K562 (cell line): ENCODE measurements around the gene KCTD4. TPM values are rescaled to one million over a fixed set of nuclear protein-coding genes. Genes with fewer than 3 reads are reported as not detected.

Source experiments
- ATAC-seq: fragments of 200-7000 bp; cut with Tn5 transposase; 3 replicates; pipeline ENCODE4 v1.9.1; 2020; ENCODE audit warnings: moderate library complexity
- BruUV-seq: library from RNA; stranded (reverse); fragments of 400-500 nt; replicated peaks from 2 replicates; lab custom pipeline; 2021; lab: Mats Ljungman, UMichigan
- CTCF ChIA-PET: fragments of 300-600 bp; formaldehyde crosslinking; extraction: SDS; loops from one replicate; lab custom pipeline; 2021; ENCODE audit warnings: low intra/inter-chr PET ratio; lab: Yijun Ruan, JAX
- POLR2A ChIA-PET: fragments of 300-600, 350-650 bp; sonication (Branson Sonifier 250); formaldehyde crosslinking; extraction: SDS; loops from one replicate; lab custom pipeline; 2021; ENCODE audit warnings: antibody characterized with exemption, inconsistent platforms; lab: Yijun Ruan, JAX
- DNase-seq, 4 experiments: peaks; one replicate each; pipeline versions ENCODE4 v3.0.0 to v3.0.0-alpha.2; 2011 to 2018; ENCODE audit warnings: low spot score in 3 of 4, mixed read lengths in 3 of 4; ENCODE audit errors: extremely low read depth in 1 of 4
- FAIRE-seq: peaks from 2 replicates; lab custom pipeline; 2011; peaks lifted over from hg19 to GRCh38; lab: Jason Lieb, UNC
- H2AFZ ChIP-seq: 2 replicates; pipeline ENCODE4 v1.6.0; 2011; ENCODE audit warnings: low read depth, low read length, control low read depth, inconsistent platforms
- H3K27ac ChIP-seq: fragments of 200-600 bp; 3 replicates; pipeline ENCODE4 v1.8.0; 2011; ENCODE audit warnings: low read depth, mild to moderate bottlenecking, control low read depth, inconsistent platforms, low read length, moderate library complexity, mixed read lengths; ENCODE audit errors: extremely low read depth
- H3K27me3 ChIP-seq, 2 experiments: fragments of 300-600 bp in 1 of 2; 2 replicates in 1 of 2; 3 replicates in 1 of 2; pipeline versions ENCODE4 v1.6.0 to v1.8.0; 2011; ENCODE audit warnings: inconsistent platforms in 2 of 2, low read length in 2 of 2, mild to moderate bottlenecking in 1 of 2, mixed read lengths in 1 of 2, moderate library complexity in 1 of 2; ENCODE audit not compliant: control insufficient read depth in 2 of 2, insufficient read depth in 2 of 2
- H3K36me3 ChIP-seq: fragments of 300-600 bp; 3 replicates; pipeline ENCODE4 v1.8.0; 2011; ENCODE audit warnings: mild to moderate bottlenecking, low read length, inconsistent platforms; ENCODE audit not compliant: control insufficient read depth, insufficient read depth
- H3K4me1 ChIP-seq, 2 experiments: fragments of 200-600 bp in 1 of 2; replicated peaks in 1 of 2; 2 replicates in 1 of 2; 3 replicates in 1 of 2; pipeline versions ENCODE4 v1.5.1 to v1.8.0; 2011; ENCODE audit warnings: inconsistent platforms in 2 of 2, low read length in 2 of 2, mild to moderate bottlenecking in 1 of 2, mixed read lengths in 1 of 2, moderate library complexity in 1 of 2; ENCODE audit not compliant: control insufficient read depth in 2 of 2, insufficient read depth in 2 of 2
- H3K4me2 ChIP-seq: 2 replicates; pipeline ENCODE4 v1.6.1; 2011; ENCODE audit warnings: low read length, control low read depth, inconsistent platforms, mixed read lengths; ENCODE audit not compliant: insufficient read depth
- H3K4me3 ChIP-seq: fragments of 200-600 bp; sonication (generic), shearing (Covaris generic); 2 replicates; pipeline ENCODE4 v1.5.1; 2016; ENCODE audit warnings: control low read depth, inconsistent platforms
- H3K79me2 ChIP-seq: fragments of 200-600 bp; 3 replicates; pipeline ENCODE4 v1.8.0; 2011; ENCODE audit warnings: low read length, inconsistent platforms; ENCODE audit not compliant: control insufficient read depth, insufficient read depth
- H3K9ac ChIP-seq, 2 experiments: 2 replicates each; pipeline versions ENCODE4 v1.6.0 to v1.6.1; 2011; ENCODE audit warnings: low read depth in 2 of 2, low read length in 2 of 2, control low read depth in 1 of 2, inconsistent platforms in 1 of 2, mild to moderate bottlenecking in 1 of 2, mixed read lengths in 1 of 2; ENCODE audit not compliant: insufficient read depth in 1 of 2
- H3K9me1 ChIP-seq: one replicate; pipeline ENCODE4 v1.6.0; 2011; ENCODE audit warnings: inconsistent platforms, mild to moderate bottlenecking, low read length, moderate library complexity; ENCODE audit not compliant: control insufficient read depth, insufficient read depth
- H3K9me3 ChIP-seq: replicated peaks from 2 replicates; pipeline ENCODE4 v1.5.1; 2011; ENCODE audit warnings: low read depth, low read length, inconsistent platforms; ENCODE audit not compliant: control insufficient read depth, insufficient read depth
- H4K20me1 ChIP-seq: replicated peaks from 2 replicates; pipeline ENCODE4 v1.6.1; 2011; ENCODE audit warnings: low read length, inconsistent platforms, mixed read lengths; ENCODE audit not compliant: control insufficient read depth, insufficient read depth
- CSDE1 ChIP-seq, 2 experiments: fragments of 450-650 bp; IDR thresholded peaks; 2 replicates each; pipeline ENCODE4 v1.6.1; 2016; ENCODE audit warnings: mild to moderate bottlenecking in 1 of 2
- FOXK1 ChIP-seq: sonication (generic); formaldehyde crosslinking; IDR thresholded peaks from 2 replicates; pipeline ENCODE4 v1.8.0; 2022; ENCODE audit warnings: missing genetic modification reagents, mild to moderate bottlenecking, borderline replicate concordance
- GTF2B ChIP-seq: IDR thresholded peaks from 2 replicates; pipeline ENCODE4 v1.6.1; 2011; ENCODE audit not compliant: insufficient read length; ENCODE audit errors: extremely low read depth
- JUND ChIP-seq, 2 experiments: IDR thresholded peaks; 2 replicates in 1 of 2; 3 replicates in 1 of 2; pipeline ENCODE4 v1.6.1; 2011; ENCODE audit warnings: borderline replicate concordance in 2 of 2, low read depth in 2 of 2, low read length in 2 of 2, improper control_type of control experiment in 1 of 2, missing biosample characterization in 1 of 2, missing genetic modification characterization in 1 of 2, missing genetic modification reagents in 1 of 2
- TSHZ1 ChIP-seq: fragments of 250-450 bp; sonication (Bioruptor Pico); IDR thresholded peaks from 2 replicates; pipeline ENCODE4 v1.4.0; 2020; ENCODE audit warnings: mild to moderate bottlenecking, moderate library complexity
- ZNF232 ChIP-seq: sonication (generic); formaldehyde crosslinking; IDR thresholded peaks from 2 replicates; pipeline ENCODE4 v1.8.0; 2022; ENCODE audit warnings: mild to moderate bottlenecking, missing genetic modification reagents
- ZNF263 ChIP-seq: sonication (generic); formaldehyde crosslinking; IDR thresholded peaks from 2 replicates; pipeline ENCODE4 v1.8.0; 2022; ENCODE audit warnings: mild to moderate bottlenecking, missing genetic modification reagents, borderline replicate concordance
- ZNF695 ChIP-seq: fragments of 450-650 bp; formaldehyde crosslinking; IDR thresholded peaks from 2 replicates; pipeline ENCODE4 v1.4.0; 2020; ENCODE audit warnings: mild to moderate bottlenecking, moderate library complexity
- ZNF780A ChIP-seq: fragments of 250-450 bp; sonication (Bioruptor Pico); IDR thresholded peaks from 2 replicates; pipeline ENCODE4 v1.5.0; 2021; ENCODE audit warnings: mild to moderate bottlenecking
- WGBS: fragments of 100-300 bp; shearing (Covaris generic); methylation state at CpG from one replicate; pipeline ENCODE4 v1.1.6; 2016; ENCODE audit warnings: low coverage, mixed read lengths; ENCODE audit not compliant: insufficient coverage; ENCODE audit errors: missing lambda C conversion rate; 5-methylcytosine and 5-hydroxymethylcytosine counted together
- in situ Hi-C: fragments of 300-500 bp; cut with MboI; formaldehyde crosslinking; loops from 4 replicates; pipeline ENCODE4 v1.15.0; 2018; ENCODE audit warnings: inconsistent platforms, mixed read lengths
- intact Hi-C: fragments of 100-400 bp; cut with micrococcal nuclease; formaldehyde crosslinking; loops from 2 replicates; pipeline ENCODE4 v1.14.2; 2022
- polyA plus RNA-seq, 8 experiments: library from polyadenylated mRNA; depleted of rRNA in 4 of 8; stranded (reverse) in 5 of 8; unstranded in 3 of 8; fragments of >200 nt; fragmentation: Nextera tagmentation in 2 of 8; fragmentation: Illumina TruSeq in 1 of 8; extraction: Ambion mirVana in 2 of 8; extraction: Trizol in 1 of 8; gene quantifications; 2 replicates each; pipeline versions ENCODE4 v1.2.1 to v1.2.3, GENCODE V29; 2011 to 2014; ENCODE audit warnings: inconsistent platforms in 1 of 8, missing spikeins in 1 of 8
- total RNA-seq, 7 experiments: library from RNA; depleted of rRNA in 6 of 7; stranded (reverse); fragments of >200 nt in 6 of 7; fragmentation: Illumina TruSeq in 2 of 7; extraction: Trizol in 2 of 7; gene quantifications; 2 replicates each; pipeline versions ENCODE4 v1.2.1 to v1.2.3, GENCODE V29; 2011 to 2021; ENCODE audit warnings: low replicate concordance in 1 of 7

Gene KCTD4
- total and polyA plus RNA-seq, 9 of the 15 experiments (the other 6 are each of a cell fraction or from before 2014, with no cell fraction given), result not detected

- CTCF ChIA-PET, result no interaction called here
- intact Hi-C loops, result no loop called here
- H3K4me2 ChIP-seq, result no peak overlapping the region
Measured at GRCh38 chr13:45185286-45185685, 15.6 kb downstream of the KCTD4 start.

More at GRCh38 chr13:45185286-45185685, 15.6 kb downstream of the KCTD4 start:
- H3K4me1 ChIP-seq, result no peaks in the 10 kb centered on the region; a peak in 1 of 5 replicates
- H4K20me1 ChIP-seq, result no peaks in the 10 kb centered on the region
- DNase-seq, result no peak
- H2AFZ ChIP-seq, result no peak overlapping the region
- H3K36me3 ChIP-seq, result peaks cover 9% of the 10 kb centered on the region; the same call in 2 of the 3 replicates
- FAIRE-seq, result no peak
- H3K79me2 ChIP-seq, result peaks cover 2% of the 10 kb centered on the region; the same call in 2 of the 3 replicates
- no peak overlapping the region for H3K9ac ChIP-seq
- POLR2A ChIA-PET, result interaction anchor here (1.2 kb wide), 1 partner anchor 8 kb away, joined by 3 read pairs; no protein-coding TSS in a partner anchor
- no peak overlapping the region for H3K27ac ChIP-seq
- H3K9me3 ChIP-seq, result no peaks in the 10 kb centered on the region
- H3K9me1 ChIP-seq, result no peaks in the 10 kb centered on the region
- BruUV-seq, result no TSS peak
- 91% methylated on average over 2 of the region's 2 CpGs for WGBS
- H3K4me3 ChIP-seq, result no peak overlapping the region
- TF ChIP-seq JUND (IDR thresholded peaks at IDR 0.05; ENCODE audit: borderline replicate concordance, low read depth, low read length) (no peak), JUND (tag; IDR thresholded peaks at IDR 0.05; ENCODE audit: borderline replicate concordance, low read depth, low read length) (no peak), ZNF780A (no peak), FOXK1 (CRISPR knock-in tag) (no peak), CSDE1 (IDR thresholded peaks at IDR 0.05) (no peak), TSHZ1 (CRISPR knock-in tag) (no peak), ZNF695 (CRISPR knock-in tag) (no peak), GTF2B (no peak), ZNF232 (CRISPR knock-in tag) (no peak), ZNF263 (CRISPR knock-in tag) (no peak)
- in situ Hi-C loops, result no loop called here
- ATAC-seq, result no peak
- H3K27me3 ChIP-seq, result no peaks in the 10 kb centered on the region
